Trophoblast cell (in vitro differentiated cells and primary cell): ENCODE results near the gene TMPRSS12.
A peak's percentile ranks its signal among the peaks of the same experiment; 100 is the strongest.
"Not testable (repeated sequence)": the region's sequence is repeated elsewhere in the genome, so short reads cannot be mapped to it uniquely, and the experiment has no call there.

ENCODE experiments used
- DNase-seq, 2 donors: peaks; one replicate each; pipeline ENCODE4 v3.0.0-alpha.2; 2016
- H2AFZ ChIP-seq: 2 replicates; pipeline ENCODE4 v1.6.1; 2013; ENCODE audit warnings: low read length, moderate library complexity, mild to moderate bottlenecking; ENCODE audit not compliant: insufficient read depth, poor library complexity
- H2AK5ac ChIP-seq: 2 replicates; pipeline ENCODE4 v1.6.1; 2013; ENCODE audit warnings: mild to moderate bottlenecking, low read length
- H2BK120ac ChIP-seq: 2 replicates; pipeline ENCODE4 v1.6.1; 2013; ENCODE audit warnings: low read length, mild to moderate bottlenecking, moderate library complexity; ENCODE audit not compliant: insufficient read depth, poor library complexity
- H2BK12ac ChIP-seq: 2 replicates; pipeline ENCODE4 v1.6.1; 2013; ENCODE audit warnings: mild to moderate bottlenecking, low read length, moderate library complexity
- H2BK5ac ChIP-seq: 2 replicates; pipeline ENCODE4 v1.6.1; 2013; ENCODE audit warnings: low read length, low read depth, moderate library complexity, mild to moderate bottlenecking; ENCODE audit not compliant: poor library complexity
- H3K14ac ChIP-seq: 2 replicates; pipeline ENCODE4 v1.6.1; 2013; ENCODE audit warnings: mild to moderate bottlenecking, low read length
- H3K18ac ChIP-seq: 2 replicates; pipeline ENCODE4 v1.6.1; 2013; ENCODE audit warnings: mild to moderate bottlenecking, low read length
- H3K23ac ChIP-seq: 2 replicates; pipeline ENCODE4 v1.6.1; 2013; ENCODE audit warnings: low read length
- H3K27ac ChIP-seq: 2 replicates; pipeline ENCODE4 v1.5.1; 2013; ENCODE audit warnings: low read depth, mild to moderate bottlenecking, inconsistent platforms, low read length, moderate library complexity
- H3K27me3 ChIP-seq: 2 replicates; pipeline ENCODE4 v1.6.1; 2013; ENCODE audit warnings: inconsistent platforms, mild to moderate bottlenecking, low read length, moderate library complexity; ENCODE audit not compliant: insufficient read depth
- H3K36me3 ChIP-seq, 2 experiments: 1 replicate in 1 of 2; 2 replicates in 1 of 2; pipeline ENCODE4 v1.6.1; 2013; ENCODE audit warnings: low read length in 2 of 2, mild to moderate bottlenecking in 2 of 2, moderate library complexity in 1 of 2; ENCODE audit not compliant: insufficient read depth in 2 of 2, control insufficient read depth in 1 of 2
- H3K4ac ChIP-seq: 2 replicates; pipeline ENCODE4 v1.6.1; 2013; ENCODE audit warnings: low read depth, mild to moderate bottlenecking, low read length, moderate library complexity
- H3K4me1 ChIP-seq, 2 experiments: 1 replicate in 1 of 2; 2 replicates in 1 of 2; pipeline ENCODE4 v1.6.1; 2013; ENCODE audit warnings: low read length in 2 of 2, mild to moderate bottlenecking in 2 of 2, moderate library complexity in 1 of 2; ENCODE audit not compliant: insufficient read depth in 2 of 2, control insufficient read depth in 1 of 2
- H3K4me2 ChIP-seq: 2 replicates; pipeline ENCODE4 v1.6.1; 2013; ENCODE audit warnings: inconsistent platforms, mild to moderate bottlenecking, low read length, moderate library complexity
- H3K4me3 ChIP-seq: 2 replicates; pipeline ENCODE4 v1.5.1; 2013; ENCODE audit warnings: mild to moderate bottlenecking, low read depth, low read length, inconsistent platforms
- H3K79me1 ChIP-seq: one replicate; pipeline ENCODE4 v1.6.1; 2013; ENCODE audit warnings: low read length
- H3K79me2 ChIP-seq: 2 replicates; pipeline ENCODE4 v1.6.1; 2013; ENCODE audit warnings: low read length, mild to moderate bottlenecking; ENCODE audit not compliant: control insufficient read depth, insufficient read depth, poor library complexity
- H3K9ac ChIP-seq: 2 replicates; pipeline ENCODE4 v1.6.1; 2013; ENCODE audit warnings: mild to moderate bottlenecking, low read length
- H3K9me3 ChIP-seq: 2 replicates; pipeline ENCODE4 v1.6.1; 2013; ENCODE audit warnings: low read depth, mild to moderate bottlenecking, control low read depth, inconsistent platforms, low read length; ENCODE audit not compliant: insufficient read depth
- H4K12ac ChIP-seq: 2 replicates; pipeline ENCODE4 v1.6.1; 2013; ENCODE audit warnings: low read depth, mild to moderate bottlenecking, low read length, moderate library complexity
- H4K8ac ChIP-seq: 2 replicates; pipeline ENCODE4 v1.6.1; 2013; ENCODE audit warnings: low read depth, mild to moderate bottlenecking, low read length, moderate library complexity
- H4K91ac ChIP-seq: one replicate; pipeline ENCODE4 v1.6.1; 2013; ENCODE audit warnings: low read depth, mild to moderate bottlenecking, low read length, moderate library complexity
- WGBS: extraction: QIAGEN DNeasy Blood & Tissue Kit; methylation state at CpG from one replicate; pipeline ENCODE4 v1.1.7; 2013; ENCODE audit warnings: missing lambda C conversion rate; ENCODE audit not compliant: insufficient read length, insufficient coverage; ENCODE audit errors: extremely low coverage; 5-methylcytosine and 5-hydroxymethylcytosine counted together

TMPRSS12 gene

GRCh38 chr12:50930477-50930876, 87.8 kb downstream of the TMPRSS12 start:
- peaks cover 25% of the 10 kb centered on the region for H3K79me1 ChIP-seq
- H3K23ac ChIP-seq, H3K14ac ChIP-seq, H3K4me3 ChIP-seq, H4K8ac ChIP-seq, H2BK120ac ChIP-seq, H2AK5ac ChIP-seq, H3K27me3 ChIP-seq, H3K9me3 ChIP-seq, H2BK12ac ChIP-seq, H3K9ac ChIP-seq, H3K4me2 ChIP-seq, H3K36me3 ChIP-seq, H3K79me2 ChIP-seq, H3K4ac ChIP-seq, H4K12ac ChIP-seq: not testable (repeated sequence)
- H3K18ac ChIP-seq, result peak overlapping the region; percentile 76
- peak overlapping the region; percentile 73 for H2BK5ac ChIP-seq
- no CpG with 5 or more reads among the region's 12 CpGs for WGBS
- peak; percentile 92 to 93 for DNase-seq
- H4K91ac ChIP-seq, result peak overlapping the region; percentile 64
- peak overlapping the region; percentile 56 for H3K27ac ChIP-seq
- peak overlapping the region; percentile 45 for H2AFZ ChIP-seq
- peaks cover 22 to 34% of the 10 kb centered on the region in 2 experiments for H3K4me1 ChIP-seq

- Histone ChIP-seq H3K79me2 (peaks cover under 1% of the 10 kb centered on the region), H3K4me3 (no peak overlapping the region), H4K8ac (no peak overlapping the region), H2AK5ac (no peak overlapping the region), H4K12ac (no peak overlapping the region), H3K18ac (no peak overlapping the region), H3K36me3 (peaks cover 3 to 4% of the 10 kb centered on the region in 2 experiments), H3K4me1 (peaks cover 20 to 37% of the 10 kb centered on the region in 2 experiments), H3K79me1 (peaks cover 19% of the 10 kb centered on the region), H3K14ac (no peak overlapping the region), H2BK120ac (no peak overlapping the region), H2BK12ac (no peak overlapping the region), H3K27ac (peak overlapping the region; percentile 57), H2BK5ac (no peak overlapping the region), H4K91ac (no peak overlapping the region), H2AFZ (no peak overlapping the region), H3K4me2 (no peak overlapping the region), H3K9ac (no peak overlapping the region), H3K9me3 (peaks cover 3% of the 10 kb centered on the region), H3K4ac (no peak overlapping the region), H3K23ac (no peak overlapping the region), H3K27me3 (no peaks in the 10 kb centered on the region)
- WGBS, result no CpG with 5 or more reads among the region's 2 CpGs
- DNase-seq, result no peak
Measured at GRCh38 chr12:50932787-50933280, 90.1 kb downstream of the TMPRSS12 start.

GRCh38 chr12:50933459-50934124, 90.9 kb downstream of the TMPRSS12 start:
- peak overlapping the region; percentile 86 for H4K91ac ChIP-seq
- peak overlapping the region; percentile 39 for H2AK5ac ChIP-seq
- peak overlapping the region; percentile 27 for H2AFZ ChIP-seq
- peaks cover 14 to 30% of the 10 kb centered on the region in 2 experiments for H3K4me1 ChIP-seq
- H3K4me3 ChIP-seq, result no peak overlapping the region
- H3K79me1 ChIP-seq, result peaks cover 14% of the 10 kb centered on the region
- no peak overlapping the region for H3K9ac ChIP-seq
- peaks cover 3 to 4% of the 10 kb centered on the region in 2 experiments for H3K36me3 ChIP-seq
- H3K4me2 ChIP-seq, result no peak overlapping the region
- no peak for DNase-seq
- H2BK12ac ChIP-seq, result peak overlapping the region; percentile 90
- peak overlapping the region; percentile 73 for H4K8ac ChIP-seq
- WGBS, result no CpG with 5 or more reads among the region's 2 CpGs
- H2BK120ac ChIP-seq, result peak overlapping the region; percentile 2
- H3K23ac ChIP-seq, result no peak overlapping the region
- H3K4ac ChIP-seq, result peak overlapping the region; percentile 60
- peak overlapping the region; percentile 57 for H3K27ac ChIP-seq
- no peak overlapping the region for H4K12ac ChIP-seq
- H3K14ac ChIP-seq, result peak overlapping the region; percentile 74
- H3K9me3 ChIP-seq, result peaks cover 3% of the 10 kb centered on the region
- H2BK5ac ChIP-seq, result peak overlapping the region; percentile 44
- H3K79me2 ChIP-seq, result no peaks in the 10 kb centered on the region
- peak overlapping the region; percentile 89 for H3K18ac ChIP-seq
- H3K27me3 ChIP-seq, result no peaks in the 10 kb centered on the region

GRCh38 chr12:50934371-50934851, 91.7 kb downstream of the TMPRSS12 start:
- peak in 1 of 2 donors; percentile 50 for DNase-seq

More at GRCh38 chr12:50934371-50934851, 91.7 kb downstream of the TMPRSS12 start:
- Histone ChIP-seq H3K9me3 (peaks cover 3% of the 10 kb centered on the region), H3K4me1 (peaks cover 14 to 29% of the 10 kb centered on the region in 2 experiments), H2BK120ac (no peak overlapping the region), H4K12ac (no peak overlapping the region), H3K4ac (no peak overlapping the region), H3K23ac (no peak overlapping the region), H3K14ac (no peak overlapping the region), H4K91ac (no peak overlapping the region), H3K9ac (no peak overlapping the region), H3K27me3 (no peaks in the 10 kb centered on the region), H3K27ac (peak overlapping the region; percentile 57), H3K79me2 (no peaks in the 10 kb centered on the region), H3K18ac (no peak overlapping the region), H3K36me3 (peaks cover 3 to 4% of the 10 kb centered on the region in 2 experiments), H3K4me2 (no peak overlapping the region), H3K79me1 (peaks cover 12% of the 10 kb centered on the region), H4K8ac (no peak overlapping the region), H2BK12ac (no peak overlapping the region), H2BK5ac (peak overlapping the region; percentile 75), H3K4me3 (no peak overlapping the region), H2AFZ (no peak overlapping the region), H2AK5ac (peak overlapping the region; percentile 9)
- WGBS, result no CpG with 5 or more reads among the region's 3 CpGs
